Neural crest cell (in vitro differentiated cells): Measurements from ENCODE around the gene TCP10L. TPM values are rescaled to one million over a fixed set of nuclear protein-coding genes. Genes with fewer than 3 reads are reported as not detected.
A peak's percentile ranks its signal among the peaks of the same experiment; 100 is the strongest.

Source experiments
- DNase-seq: peaks from one replicate; pipeline ENCODE4 v3.0.0; 2021; ENCODE audit warnings: low read depth, mixed read lengths, low spot score
- H3K27ac Mint-ChIP-seq: one replicate; pipeline ENCODE4 v1.8.0; 2021; ENCODE audit warnings: mild to moderate bottlenecking, mixed read lengths; ENCODE audit not compliant: unreplicated experiment
- H3K27me3 Mint-ChIP-seq: 2 replicates; pipeline ENCODE4 v1.8.0; 2021; ENCODE audit warnings: low read depth, mild to moderate bottlenecking, mixed read lengths
- H3K36me3 Mint-ChIP-seq: 2 replicates; pipeline ENCODE4 v1.8.0; 2021; ENCODE audit warnings: low read depth, mild to moderate bottlenecking, mixed read lengths
- H3K4me1 Mint-ChIP-seq: 2 replicates; pipeline ENCODE4 v1.8.0; 2021; ENCODE audit warnings: mixed read lengths
- H3K4me3 Mint-ChIP-seq: one replicate; pipeline ENCODE4 v1.8.0; 2021; ENCODE audit warnings: mild to moderate bottlenecking, mixed read lengths
- H3K9me3 Mint-ChIP-seq: 2 replicates; pipeline ENCODE4 v1.8.0; 2021; ENCODE audit warnings: mixed read lengths
- CTCF ChIP-seq: fragments of 200-600 bp; sonication (generic); conservative IDR thresholded peaks from 2 replicates; pipeline ENCODE4 v1.5.0; 2021; ENCODE audit warnings: antibody characterized with exemption, mild to moderate bottlenecking
- total RNA-seq: library from RNA; stranded (reverse); gene quantifications from 2 replicates; pipeline ENCODE4 v1.2.1, GENCODE V29; 2021

Gene TCP10L
- total RNA-seq, 1 donor from 2014 or later = 1.7 TPM

- TF ChIP-seq CTCF = no peak
- Mint-ChIP-seq H3K4me3 (no peak overlapping the region), H3K36me3 (no peaks in the 10 kb centered on the region), H3K27me3 (no peaks in the 10 kb centered on the region), H3K4me1 (no peaks in the 10 kb centered on the region), H3K9me3 (no peaks in the 10 kb centered on the region), H3K27ac (no peak overlapping the region)
- no peak for DNase-seq
Measured at GRCh38 chr21:32585970-32586369, 647 bp upstream of the TCP10L start.

DNA sequence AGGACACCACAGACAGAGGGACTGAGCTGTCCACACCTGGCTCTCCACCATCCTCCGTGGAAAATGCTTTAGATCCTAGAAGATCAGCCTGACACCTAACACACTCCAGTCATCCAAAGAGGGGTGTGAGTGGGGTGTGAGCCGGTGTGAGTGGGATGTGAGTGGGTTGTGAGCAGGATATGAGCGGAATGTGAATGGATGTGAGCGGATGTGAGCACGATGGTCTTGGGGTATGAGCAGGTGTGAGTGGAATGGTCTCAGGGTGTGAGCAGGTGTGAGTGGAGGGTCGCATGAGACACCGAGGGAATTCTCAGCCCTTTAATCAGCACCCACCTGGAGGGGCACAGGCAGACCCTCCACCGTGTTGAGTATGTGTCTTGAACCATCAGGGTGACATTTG is 851 bp downstream of the TCP10L start:
- H3K27ac Mint-ChIP-seq = no peak overlapping the region
- no peaks in the 10 kb centered on the region for H3K4me1 Mint-ChIP-seq
- TF ChIP-seq CTCF = no peak
- no peak for DNase-seq
- no peaks in the 10 kb centered on the region for H3K9me3 Mint-ChIP-seq
- no peaks in the 10 kb centered on the region for H3K27me3 Mint-ChIP-seq
- no peak overlapping the region for H3K4me3 Mint-ChIP-seq
- no peaks in the 10 kb centered on the region for H3K36me3 Mint-ChIP-seq

- Mint-ChIP-seq H3K4me1 (no peaks in the 10 kb centered on the region), H3K27ac (no peak overlapping the region), H3K9me3 (no peaks in the 10 kb centered on the region), H3K27me3 (no peaks in the 10 kb centered on the region), H3K36me3 (no peaks in the 10 kb centered on the region), H3K4me3 (no peak overlapping the region)
- TF ChIP-seq CTCF = no peak
- DNase-seq = no peak
Measured at GRCh38 chr21:32581732-32582131, 3.6 kb downstream of the TCP10L start.

DNA sequence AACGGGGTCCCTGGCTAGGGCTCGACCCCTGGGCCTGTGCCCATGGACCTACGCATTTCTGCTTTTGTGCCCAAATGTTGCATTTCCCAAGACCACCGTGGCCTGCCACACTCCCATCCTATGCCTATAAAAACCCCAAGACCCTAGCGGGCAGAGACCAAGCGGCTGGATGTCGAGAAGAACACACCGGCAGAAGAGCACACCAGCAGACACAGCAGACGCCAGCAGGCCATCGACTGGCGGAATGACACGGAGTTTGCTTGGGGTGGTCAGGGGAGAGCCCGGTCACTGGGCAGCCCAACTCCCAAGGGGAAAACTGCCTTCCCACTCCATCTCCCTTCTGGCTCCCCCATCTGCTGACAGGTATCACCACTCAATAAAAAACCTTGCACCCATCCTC is 4.4 kb downstream of the TCP10L start:
- H3K27ac Mint-ChIP-seq = no peak overlapping the region
- no peak overlapping the region for H3K4me3 Mint-ChIP-seq
- H3K36me3 Mint-ChIP-seq = no peaks in the 10 kb centered on the region

DNA sequence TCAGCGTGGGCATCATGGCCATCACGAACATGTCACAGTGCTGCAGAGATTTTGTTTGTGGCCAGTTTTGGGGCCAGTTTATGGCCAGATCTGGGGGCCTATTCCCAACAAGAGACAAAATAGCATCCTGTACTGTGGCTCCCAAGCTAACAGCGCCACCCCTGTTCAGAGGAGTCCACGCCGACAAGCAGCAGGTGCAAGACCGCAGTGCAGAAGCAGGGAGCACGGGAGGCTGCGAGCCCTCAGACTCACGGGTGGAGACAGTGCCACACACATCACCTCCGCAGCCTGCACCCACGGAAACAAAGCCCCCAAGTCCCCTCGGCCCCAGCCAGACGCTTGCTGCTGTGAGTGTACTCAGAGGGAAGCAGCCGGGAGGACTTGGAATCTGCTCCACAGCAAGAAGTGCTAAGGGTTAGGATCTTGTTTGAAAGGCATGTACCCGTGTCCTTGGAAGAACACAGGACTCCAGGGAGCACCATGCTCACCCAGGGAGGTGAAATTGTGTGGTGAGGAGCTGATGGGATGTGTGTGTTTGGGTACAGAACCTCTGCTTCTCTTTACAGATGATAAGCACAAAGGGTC is 7.1 kb downstream of the TCP10L start:
- Mint-ChIP-seq H3K27me3 (no peaks in the 10 kb centered on the region), H3K4me3 (no peak overlapping the region), H3K4me1 (no peaks in the 10 kb centered on the region), H3K36me3 (no peaks in the 10 kb centered on the region), H3K9me3 (no peaks in the 10 kb centered on the region), H3K27ac (no peak overlapping the region)
- DNase-seq = no peak
- TF ChIP-seq CTCF = peak; percentile 35

More for the DNA sequence above, 4.4 kb downstream of the TCP10L start:
- Mint-ChIP-seq H3K27me3 (no peaks in the 10 kb centered on the region), H3K9me3 (no peaks in the 10 kb centered on the region), H3K4me1 (no peaks in the 10 kb centered on the region)
- TF ChIP-seq CTCF = no peak
- DNase-seq = no peak

GRCh38 chr21:32576011-32576410 is 9.3 kb downstream of the TCP10L start:
- Mint-ChIP-seq H3K27ac (no peak overlapping the region), H3K27me3 (no peaks in the 10 kb centered on the region), H3K36me3 (no peaks in the 10 kb centered on the region), H3K9me3 (no peaks in the 10 kb centered on the region), H3K4me3 (no peak overlapping the region), H3K4me1 (peaks cover 1% of the 10 kb centered on the region)
- DNase-seq = no peak
- no peak for TF ChIP-seq CTCF
